ENCODE results near the gene DENND4A. TPM values are rescaled to one million over a fixed set of nuclear protein-coding genes. Genes with fewer than 3 reads are reported as not detected.

Gene DENND4A
- total and polyA plus RNA-seq, 9 of the 15 experiments (the other 6 are each of a cell fraction or from before 2014, with no cell fraction given): 6.8 to 32.3 (median 19.9) TPM

- no peak for TF ChIP-seq ZNF609 (CRISPR knock-in tag; IDR thresholded peaks at IDR 0.05; ENCODE audit: borderline replicate concordance)
These were observed 27.0 kb downstream of the DENND4A start (continued) for GRCh38 chr15:65765106-65765505.

- Histone ChIP-seq H3K27me3 (ENCODE audit: control insufficient read depth in 2 of 2, insufficient read depth in 2 of 2, low read length in 2 of 2) (no peaks in the 10 kb centered on the region), H3K4me3 (no peak overlapping the region), H3K27ac (ENCODE audit: extremely low read depth, low read depth, low read length) (no peak overlapping the region), H3K9me1 (ENCODE audit: control insufficient read depth, insufficient read depth, low read length) (no peaks in the 10 kb centered on the region), H3K9me3 (replicated peaks; ENCODE audit: control insufficient read depth, insufficient read depth, low read depth, low read length) (no peaks in the 10 kb centered on the region), H3K4me1 (replicated peaks in 1 of 2; ENCODE audit: control insufficient read depth in 2 of 2, insufficient read depth in 2 of 2, low read length in 2 of 2) (no peaks in the 10 kb centered on the region; a peak in 3 of 5 replicates), H3K9ac (ENCODE audit: insufficient read depth in 1 of 2, low read depth in 2 of 2, low read length in 2 of 2) (no peak overlapping the region), H3K79me2 (ENCODE audit: control insufficient read depth, insufficient read depth, low read length) (peaks cover 22% of the 10 kb centered on the region), H3K36me3 (ENCODE audit: control insufficient read depth, insufficient read depth, low read length) (no peaks in the 10 kb centered on the region), H3K4me2 (ENCODE audit: insufficient read depth, low read length) (no peak overlapping the region), H4K20me1 (replicated peaks; ENCODE audit: control insufficient read depth, insufficient read depth, low read length) (no peaks in the 10 kb centered on the region), H2AFZ (ENCODE audit: low read depth, low read length) (no peak overlapping the region)
- ChIA-PET POLR2A (interaction anchor here (0.5 to 1.2 kb wide), 8 partner anchors 11 to 1385 kb away, joined by 3 to 4 read pairs (median 3); no protein-coding TSS in a partner anchor), CTCF (ENCODE audit: low intra/inter-chr PET ratio) (no interaction called here)
- in situ Hi-C loops (cut with MboI) (no loop called here), intact Hi-C loops (cut with micrococcal nuclease) (no loop called here)
- no TSS peak for BruUV-seq (replicated peaks)
- ATAC-seq (peak; percentile 71), FAIRE-seq (no peak), DNase-seq (ENCODE audit: extremely low read depth in 1 of 4, low spot score in 3 of 4) (no peak)
- 33% methylated on average over 5 of the region's 5 CpGs for WGBS (ENCODE audit: insufficient coverage, low coverage, missing lambda C conversion rate)
- no peak for TF ChIP-seq ZBTB12 (CRISPR knock-in tag; IDR thresholded peaks at IDR 0.05)
- TF ChIP-seq ZNF395 (CRISPR knock-in tag; IDR thresholded peaks at IDR 0.05): no peak
- TF ChIP-seq TRIM24 (IDR thresholded peaks at IDR 0.05): no peak
- no peak for TF ChIP-seq BRD9 (IDR thresholded peaks at IDR 0.05; ENCODE audit: low read depth, partially characterized antibody)
- no peak for TF ChIP-seq MITF (IDR thresholded peaks at IDR 0.05)
- no peak for TF ChIP-seq CEBPG (CRISPR knock-in tag; IDR thresholded peaks at IDR 0.05)
- TF ChIP-seq CEBPG (tag; conservative IDR thresholded peaks at IDR 0.05 in 1 of 2, IDR thresholded peaks at IDR 0.05 in 1 of 2): no peak
- TF ChIP-seq RFX7 (CRISPR knock-in tag; IDR thresholded peaks at IDR 0.05): no peak
- no peak for TF ChIP-seq ZNF445 (CRISPR knock-in tag; IDR thresholded peaks at IDR 0.05; ENCODE audit: low read depth)
- no peak for TF ChIP-seq NFRKB (IDR thresholded peaks at IDR 0.05; ENCODE audit: low read depth)
These were observed 28.9 kb downstream of the DENND4A start for GRCh38 chr15:65762914-65763787.
